HG02852 (cell line): ENCODE measurements around the gene SHKBP1.

ENCODE experiments used
- ATAC-seq: cut with Tn5 transposase; IDR thresholded peaks from one replicate; pipeline ENCODE4 v1.9.1; 2021; ENCODE audit warnings: mild to moderate bottlenecking, moderate library complexity; ENCODE audit not compliant: unreplicated experiment

SHKBP1 gene

DNA sequence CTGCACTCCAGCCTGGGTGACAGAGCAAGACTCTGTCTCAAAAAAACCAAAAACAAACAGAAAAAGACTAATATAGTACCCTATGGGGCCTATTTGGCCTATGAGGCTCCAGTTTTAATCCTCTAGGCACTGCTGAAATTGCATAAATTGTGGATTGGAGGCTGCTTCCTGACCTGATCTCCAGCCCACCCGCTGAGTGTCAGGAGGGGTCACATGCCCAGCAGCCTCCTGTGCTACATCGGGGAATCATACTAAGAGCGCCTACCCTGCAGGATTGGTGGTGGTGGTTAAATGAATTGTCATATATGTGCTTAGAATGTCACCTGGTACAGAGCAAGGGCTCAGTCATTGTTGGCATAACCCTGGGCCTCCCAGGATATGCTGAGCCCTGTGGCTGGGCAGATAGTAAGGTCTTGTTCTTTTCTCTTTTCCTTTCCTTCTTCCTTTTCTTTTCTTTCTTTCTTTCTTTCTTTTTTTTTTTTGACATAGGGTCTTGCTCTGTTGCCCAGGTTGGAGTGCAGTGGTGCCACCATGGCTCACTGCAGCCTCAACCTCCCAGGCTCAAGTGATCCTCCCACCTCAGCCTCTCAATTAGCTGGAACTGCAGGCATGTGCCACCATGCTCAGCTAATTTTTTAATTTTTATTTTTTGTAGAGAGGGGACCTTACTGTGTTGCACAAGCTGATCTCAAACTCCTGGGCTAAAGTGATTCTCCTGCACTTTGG is 55.8 kb downstream of the SHKBP1 start:
- ATAC-seq: no peak

DNA sequence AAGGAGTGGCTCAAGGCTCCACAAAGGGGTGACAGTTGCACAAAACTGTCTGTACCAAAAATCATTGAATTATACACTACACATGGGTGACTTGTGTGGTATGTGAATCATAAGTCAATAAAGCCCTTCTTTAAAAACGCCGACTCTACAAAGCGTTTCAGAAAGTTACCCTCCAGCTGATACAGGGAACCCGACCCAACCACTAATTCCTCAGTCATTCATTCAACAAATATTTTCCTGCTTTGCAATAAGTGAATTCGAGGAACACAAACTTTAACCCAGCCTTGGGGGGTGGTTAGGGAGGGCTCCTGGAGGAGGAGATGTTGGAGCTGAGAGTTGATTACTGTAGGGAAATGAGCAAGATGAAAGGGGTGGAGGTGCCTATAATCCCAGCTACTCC is 56.5 kb downstream of the SHKBP1 start:
- ATAC-seq: no peak

DNA sequence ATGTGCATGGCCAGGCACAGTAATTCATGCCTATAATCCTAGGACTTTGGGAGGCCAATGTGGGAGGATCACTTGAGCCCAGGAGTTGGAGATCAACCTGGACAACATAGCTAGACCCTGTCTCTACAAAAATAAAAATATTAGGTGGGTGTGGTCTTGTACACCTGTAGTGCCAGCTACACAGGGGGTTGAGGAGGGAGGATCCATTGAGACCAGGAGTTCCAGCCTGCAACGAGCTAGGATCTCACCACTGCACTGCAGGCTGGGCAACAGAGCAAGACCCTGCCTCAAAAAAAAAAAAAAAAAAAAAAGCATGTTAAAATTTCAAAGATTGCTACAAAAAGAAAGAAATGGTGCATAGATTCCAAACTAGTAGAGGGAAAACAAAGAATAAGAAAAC is 61.7 kb downstream of the SHKBP1 start:
- ATAC-seq: no peak

DNA sequence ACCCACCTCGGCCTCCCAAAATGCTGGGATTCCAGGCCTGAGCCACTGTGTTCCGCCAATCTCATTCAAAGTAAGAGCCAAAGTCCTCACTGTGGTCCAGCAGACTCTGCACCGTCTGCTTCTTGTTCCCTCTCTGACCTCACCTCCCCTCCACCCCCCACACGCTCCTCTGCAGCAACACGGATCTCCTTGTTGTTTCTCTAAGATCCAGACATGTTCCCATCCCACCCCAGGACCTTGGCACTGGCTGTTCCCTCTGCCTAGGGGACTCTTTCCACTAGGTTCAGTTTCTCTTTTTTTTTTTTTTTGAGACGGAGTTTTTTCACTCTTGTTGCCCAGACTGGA is 62.9 kb downstream of the SHKBP1 start:
- no peak for ATAC-seq

DNA sequence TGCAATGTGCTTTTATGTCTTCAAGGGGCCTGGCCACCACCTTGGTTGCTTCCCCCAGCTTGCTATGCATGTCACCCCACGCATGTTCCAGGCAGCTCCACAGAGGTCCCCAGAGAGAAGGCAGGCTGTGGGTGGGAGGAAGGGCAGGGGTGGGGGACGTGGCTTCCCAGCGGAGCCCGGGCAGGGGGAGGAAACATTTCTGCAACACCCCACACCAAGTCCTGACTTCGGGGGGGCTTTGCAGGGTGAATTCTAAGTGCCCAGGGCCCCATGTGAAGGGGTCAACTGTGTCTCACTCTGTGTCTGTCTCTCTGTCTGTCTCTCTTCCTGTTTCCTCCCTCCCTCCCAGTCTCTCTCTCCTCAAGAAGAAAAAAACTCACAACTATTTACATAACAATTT is 64.1 kb downstream of the SHKBP1 start:
- no peak for ATAC-seq
